Ovary (tissue), 9 donors: ENCODE results near the gene TTC9B. TPM values are rescaled to one million over a fixed set of nuclear protein-coding genes. Genes with fewer than 3 reads are reported as not detected.
A peak's percentile ranks its signal among the peaks of the same experiment; 100 is the strongest.

ENCODE experiments used
- DNase-seq, 5 donors: peaks; one replicate each; pipeline ENCODE4 v3.0.0-alpha.2; 2019 to 2020
- H3K27ac ChIP-seq, 2 donors: fragments of 200-600 bp; one replicate each; pipeline versions ENCODE4 v1.5.1 to v1.8.0; 2019 to 2022
- H3K27me3 ChIP-seq: fragments of 200-600 bp; one replicate; pipeline ENCODE4 v1.8.0; 2022
- H3K36me3 ChIP-seq: fragments of 200-600 bp; sonication (generic); one replicate; pipeline ENCODE4 v1.5.1; 2019
- H3K4me1 ChIP-seq: one replicate; pipeline ENCODE4 v1.8.1; 2013; ENCODE audit warnings: mild to moderate bottlenecking, moderate library complexity; ENCODE audit not compliant: insufficient read depth
- H3K4me3 ChIP-seq: fragments of 200-600 bp; sonication (generic); one replicate; pipeline ENCODE4 v1.5.1; 2017
- H3K9me3 ChIP-seq, 2 donors: fragments of 200-600 bp in 1 of 2; sonication (generic) in 1 of 2; one replicate each; pipeline versions ENCODE4 v1.5.1 to v1.8.1; 2013 to 2019; ENCODE audit warnings: mild to moderate bottlenecking in 1 of 2, moderate library complexity in 1 of 2
- CTCF ChIP-seq, 3 donors: fragments of 450-650 bp in 2 of 3; fragments of 200-600 bp in 1 of 3; IDR thresholded peaks; one replicate each; pipeline versions ENCODE4 v1.5.1 to v1.8.0; 2016 to 2022; ENCODE audit warnings: antibody characterized with exemption in 3 of 3, mild to moderate bottlenecking in 1 of 3
- EP300 ChIP-seq: sonication (generic); formaldehyde crosslinking; IDR thresholded peaks from one replicate; pipeline ENCODE4 v1.6.1; 2017; ENCODE audit warnings: antibody characterized with exemption
- POLR2A ChIP-seq: fragments of 450-650 bp; IDR thresholded peaks from one replicate; pipeline ENCODE4 v1.6.1; 2017; ENCODE audit warnings: antibody characterized with exemption, mild to moderate bottlenecking, moderate library complexity
- WGBS, 3 donors: extraction: QIAGEN DNeasy Blood & Tissue Kit in 1 of 3; methylation state at CpG; one replicate each; pipeline versions ENCODE4 v1.1.5 to v1.1.7; 2013 to 2017; 5-methylcytosine and 5-hydroxymethylcytosine counted together
- intact Hi-C, 4 donors: fragments of 100-400 bp; cut with DNase I; formaldehyde crosslinking; loops; one replicate each; pipeline versions ENCODE4 v1.11.0 to v1.15.1; 2022 to 2023
- polyA plus RNA-seq, 2 donors: library from polyadenylated mRNA; stranded (reverse); fragments of 200-250 nt in 1 of 2; fragments of 350-450 nt in 1 of 2; fragmentation: Illumina TruSeq in 1 of 2; extraction: RNeasy Lipid Tissue Mini Kit (QIAGEN cat#74804) in 1 of 2; gene quantifications; one replicate each; pipeline ENCODE4 v1.2.3, GENCODE V29; 2013 to 2014
- total RNA-seq, 7 donors: library from RNA; depleted of rRNA in 2 of 7; stranded (reverse); fragments of >200 nt in 2 of 7; fragmentation: NEBNext Ultra II Directional in 3 of 7; extraction: Animal tissue kit (Norgen Biotek cat#: 25700) in 3 of 7; gene quantifications; one replicate each; pipeline versions ENCODE4 v1.1.0 to v1.2.4, GENCODE V29; 2016 to 2023
- donor health status: DM: no; HTN: no; CAD: no; lungs with moderate emphysema.
- donor health status: DM: no; HTN: no; CAD: no.
- donor health status: Bipolar disorder and iron deficiency.
- donor health status: DM: yes; HTN: yes; CAD: no.
- donor health status: DM: no; HTN: no; CAD: no.
- donor health status: DM: yes; HTN: yes; CAD: no.

The TTC9B gene
- total and polyA plus RNA-seq, 9 donors, result not detected

GRCh38 chr19:40193587-40193849 is 24.7 kb downstream of the TTC9B start:
- Histone ChIP-seq H3K27me3 (no peaks in the 10 kb centered on the region), H3K4me1 (peaks cover 9% of the 10 kb centered on the region), H3K9me3 (no peaks in the 10 kb centered on the region), H3K27ac (no peak overlapping the region), H3K4me3 (no peak overlapping the region), H3K36me3 (no peaks in the 10 kb centered on the region)
- intact Hi-C loops, result loop anchor here in 1 of 4 donors (5.0 kb wide), 1 partner anchor 44 kb away; no protein-coding TSS in a partner anchor
- 77 to 83% (median 77%) methylated on average over 3 of the region's 3 CpGs for WGBS, 3 donors
- no peak for TF ChIP-seq POLR2A
- no peak for TF ChIP-seq CTCF (IDR thresholded peaks at IDR 0.05)
- TF ChIP-seq EP300, result no peak
- no peak for DNase-seq

GRCh38 chr19:40192758-40193586 is 25.2 kb downstream of the TTC9B start:
- H3K4me1 ChIP-seq, result peaks cover 9% of the 10 kb centered on the region
- intact Hi-C loops, result loop anchor here in 1 of 4 donors (5.0 kb wide), 1 partner anchor 44 kb away; no protein-coding TSS in a partner anchor
- no peak overlapping the region for H3K27ac ChIP-seq
- 83 to 91% (median 84%) methylated on average over 5 of the region's 5 CpGs for WGBS, 3 donors
- H3K36me3 ChIP-seq, result no peaks in the 10 kb centered on the region
- no peaks in the 10 kb centered on the region for H3K9me3 ChIP-seq
- H3K4me3 ChIP-seq, result no peak overlapping the region
- TF ChIP-seq POLR2A (no peak), EP300 (no peak), CTCF (IDR thresholded peaks at IDR 0.05) (no peak)
- no peak for DNase-seq
- H3K27me3 ChIP-seq, result no peaks in the 10 kb centered on the region

GRCh38 chr19:40191836-40192646 is 26.1 kb downstream of the TTC9B start:
- no peak for TF ChIP-seq POLR2A
- TF ChIP-seq EP300, result no peak
- no peak for TF ChIP-seq CTCF (IDR thresholded peaks at IDR 0.05)
- WGBS, 3 donors, result 9 to 18% (median 14%) methylated on average over 40 to 62 of the region's 62 CpGs
- intact Hi-C loops, result loop anchor here in 1 of 4 donors (5.0 kb wide), 1 partner anchor 45 kb away; no protein-coding TSS in a partner anchor
- H3K27ac ChIP-seq, result no peak overlapping the region
- peak; percentile 21 to 62 (median 57) for DNase-seq
- H3K36me3 ChIP-seq, result no peaks in the 10 kb centered on the region
- H3K9me3 ChIP-seq, result no peaks in the 10 kb centered on the region
- no peaks in the 10 kb centered on the region for H3K27me3 ChIP-seq
- peaks cover 9% of the 10 kb centered on the region for H3K4me1 ChIP-seq
- peak overlapping the region; percentile 81 for H3K4me3 ChIP-seq

GRCh38 chr19:40190891-40191835 is 27.0 kb downstream of the TTC9B start, which contains the start of gene MAP3K10:
TSS of gene MAP3K10 (plus strand) at chr19:40191426. CDS start at chr19:40192032, 606 bp downstream.
- peak; percentile 63 to 85 (median 79) for DNase-seq
- Histone ChIP-seq H3K4me1 (peaks cover 9% of the 10 kb centered on the region), H3K9me3 (no peaks in the 10 kb centered on the region), H3K36me3 (no peaks in the 10 kb centered on the region), H3K4me3 (peak within 1 kb of the TSS; percentile 81), H3K27ac (peak within 1 kb of the TSS; percentile 38 to 80), H3K27me3 (no peaks in the 10 kb centered on the region)
- TF ChIP-seq POLR2A, result no peak
- no peak for TF ChIP-seq EP300
- no peak for TF ChIP-seq CTCF (IDR thresholded peaks at IDR 0.05)
- intact Hi-C loops, result loop anchor here in 1 of 4 donors (5.0 kb wide), 1 partner anchor 46 kb away; no protein-coding TSS in a partner anchor
- 0 to 1% (median 1%) methylated on average over 61 to 116 of the region's 116 CpGs for WGBS, 3 donors
